Gastrocnemius medialis (tissue), 4 donors: ENCODE results near the gene DIAPH1. TPM values are rescaled to one million over a fixed set of nuclear protein-coding genes. Genes with fewer than 3 reads are reported as not detected.

ENCODE experiments used
- ATAC-seq, 2 donors: fragments of 150-250 bp; one replicate each; pipeline ENCODE4 v1.9.1; 2016
- DNase-seq, 2 donors: peaks; one replicate each; pipeline ENCODE4 v3.0.0-alpha.2; 2019
- H3K27ac ChIP-seq, 4 donors: fragments of 200-600 bp; sonication (generic); 1 replicate in 1 of 4; 2 replicates in 3 of 4; pipeline ENCODE4 v1.5.1; 2016 to 2018; ENCODE audit warnings: mild to moderate bottlenecking in 2 of 4, moderate library complexity in 1 of 4
- H3K27me3 ChIP-seq, 3 donors: fragments of 200-600 bp; sonication (generic) in 2 of 3; 1 replicate in 1 of 3; 2 replicates in 2 of 3; pipeline versions ENCODE4 v1.5.1 to v1.6.0; 2016 to 2019; ENCODE audit warnings: mild to moderate bottlenecking in 1 of 3, moderate library complexity in 1 of 3
- H3K36me3 ChIP-seq, 2 donors: fragments of 200-600 bp; sonication (generic) in 1 of 2; one replicate each; pipeline ENCODE4 v1.5.1; 2017 to 2018
- H3K4me1 ChIP-seq, 2 donors: fragments of 200-600 bp; sonication (generic) in 1 of 2; one replicate each; pipeline ENCODE4 v1.5.1; 2016 to 2017; ENCODE audit warnings: mild to moderate bottlenecking in 2 of 2
- H3K4me3 ChIP-seq, 4 donors: fragments of 200-600 bp; sonication (generic) in 3 of 4; 1 replicate in 1 of 4; 2 replicates in 3 of 4; pipeline ENCODE4 v1.5.1; 2016 to 2019; ENCODE audit warnings: mild to moderate bottlenecking in 2 of 4
- H3K9me3 ChIP-seq, 3 donors: fragments of 200-600 bp; sonication (generic) in 2 of 3; 1 replicate in 1 of 3; 2 replicates in 2 of 3; pipeline ENCODE4 v1.5.1; 2016 to 2019
- CTCF ChIP-seq, 5 experiments: fragments of 450-650 bp in 3 of 5; fragments of 200-600 bp in 2 of 5; sonication (generic) in 2 of 5; IDR thresholded peaks in 4 of 5; conservative IDR thresholded peaks in 1 of 5; 1 replicate in 4 of 5; 2 replicates in 1 of 5; pipeline ENCODE4 v1.5.1; 2016 to 2019; ENCODE audit warnings: antibody characterized with exemption in 5 of 5, mild to moderate bottlenecking in 3 of 5, moderate library complexity in 3 of 5
- POLR2A ChIP-seq, 2 donors: fragments of 450-650 bp; IDR thresholded peaks; one replicate each; pipeline ENCODE4 v1.6.1; 2017; ENCODE audit warnings: antibody characterized with exemption in 2 of 2, mild to moderate bottlenecking in 2 of 2, moderate library complexity in 2 of 2
- in situ Hi-C, 4 donors: fragments of 200-750 bp; cut with MboI; loops; one replicate each; pipeline versions ENCODE4 v1.15.0 to v1.8.0; 2017; ENCODE audit warnings: low sequenced_read_pairs in 4 of 4
- intact Hi-C: fragments of 100-400 bp; cut with DNase I; formaldehyde crosslinking; loops from one replicate; pipeline ENCODE4 v1.15.1; 2023; ENCODE audit warnings: low total_unique reads
- total RNA-seq, 4 donors: library from RNA; depleted of rRNA; stranded (reverse); fragments of >200 nt; gene quantifications; one replicate each; pipeline versions ENCODE4 v1.1.0 to v1.2.3, GENCODE V29; 2016

The DIAPH1 gene
- total RNA-seq, 4 donors from 2014 or later: 98.3 to 324 (median 214) TPM

GRCh38 chr5:141608557-141608956 is 10.2 kb downstream of the DIAPH1 start:
- ATAC-seq (peak in 1 of 2 donors; percentile 35), DNase-seq (no peak)
- Histone ChIP-seq H3K4me1 (peaks cover 80 to 86% of the 10 kb centered on the region in 2 donors), H3K9me3 (no peaks in the 10 kb centered on the region), H3K27ac (peak overlapping the region; percentile 89 to 94 (median 91)), H3K27me3 (no peaks in the 10 kb centered on the region), H3K4me3 (no peak overlapping the region), H3K36me3 (no peaks in the 10 kb centered on the region)
- TF ChIP-seq CTCF (IDR thresholded peaks at IDR 0.05 in 4 of 5, conservative IDR thresholded peaks at IDR 0.05 in 1 of 5) (no peak), POLR2A (IDR thresholded peaks at IDR 0.05) (no peak)
- intact Hi-C loops (no loop called here), in situ Hi-C loops (no loop called here)

GRCh38 chr5:141608046-141608445 is 10.8 kb downstream of the DIAPH1 start:
- DNase-seq (no peak), ATAC-seq (no peak)
- Histone ChIP-seq H3K9me3 (no peaks in the 10 kb centered on the region), H3K4me1 (peaks cover 80 to 86% of the 10 kb centered on the region in 2 donors), H3K36me3 (no peaks in the 10 kb centered on the region), H3K4me3 (no peak overlapping the region), H3K27me3 (no peaks in the 10 kb centered on the region), H3K27ac (peak overlapping the region; percentile 89 to 94 (median 91))
- TF ChIP-seq POLR2A (IDR thresholded peaks at IDR 0.05) (no peak), CTCF (IDR thresholded peaks at IDR 0.05 in 4 of 5, conservative IDR thresholded peaks at IDR 0.05 in 1 of 5) (no peak)
- in situ Hi-C loops: no loop called here
- intact Hi-C loops: no loop called here

GRCh38 chr5:141605523-141606277 is 13.1 kb downstream of the DIAPH1 start:
- TF ChIP-seq POLR2A (IDR thresholded peaks at IDR 0.05): no peak
- TF ChIP-seq CTCF (IDR thresholded peaks at IDR 0.05 in 4 of 5, conservative IDR thresholded peaks at IDR 0.05 in 1 of 5): no peak
- Histone ChIP-seq H3K27me3 (no peaks in the 10 kb centered on the region), H3K4me3 (no peak overlapping the region), H3K9me3 (no peaks in the 10 kb centered on the region), H3K36me3 (no peaks in the 10 kb centered on the region), H3K4me1 (peaks cover 85 to 92% of the 10 kb centered on the region in 2 donors), H3K27ac (peak overlapping the region; percentile 89 to 94 (median 91))
- intact Hi-C loops (no loop called here), in situ Hi-C loops (no loop called here)
- peak in 1 of 2 donors; percentile 17 for ATAC-seq
- DNase-seq: peak; percentile 23 to 42

- no peak overlapping the region for H3K4me3 ChIP-seq
- ATAC-seq (peak; percentile 97), DNase-seq (peak; percentile 84 to 91)
- H3K4me1 ChIP-seq: peaks cover 95 to 97% of the 10 kb centered on the region in 2 donors
- no peaks in the 10 kb centered on the region for H3K27me3 ChIP-seq
- intact Hi-C loops: loop anchor here (1.0 kb wide), 1 partner anchor 14 kb away; the partner anchor contains the start of gene DIAPH1
- TF ChIP-seq CTCF (IDR thresholded peaks at IDR 0.05 in 4 of 5, conservative IDR thresholded peaks at IDR 0.05 in 1 of 5) (no peak), POLR2A (IDR thresholded peaks at IDR 0.05) (peak in 1 of 2 donors; percentile 7)
- H3K9me3 ChIP-seq: no peaks in the 10 kb centered on the region
- H3K27ac ChIP-seq: peak overlapping the region; percentile 89 to 94 (median 91)
- no peaks in the 10 kb centered on the region for H3K36me3 ChIP-seq
- in situ Hi-C loops: no loop called here
These were observed 14.7 kb downstream of the DIAPH1 start for GRCh38 chr5:141603923-141604717.
